GM10248 (cell line): Measurements from ENCODE around the gene CRYBA2.

Source experiments
- CTCF ChIA-PET: fragments of 300-600 bp; sonication (Branson Sonifier 250); formaldehyde crosslinking; extraction: SDS; loops from one replicate; lab custom pipeline; 2021; ENCODE audit warnings: antibody characterized with exemption; lab: Yijun Ruan, JAX
- POLR2A ChIA-PET: fragments of 350-650 bp; sonication (Branson Sonifier 250); formaldehyde crosslinking; extraction: SDS; loops from one replicate; lab custom pipeline; 2020; ENCODE audit warnings: antibody characterized with exemption; lab: Yijun Ruan, JAX
- DNase-seq: peaks from one replicate; pipeline ENCODE4 v3.0.0; 2012; ENCODE audit errors: extremely low spot score
- TF ChIP-seq, protein P1 (sequence below): IDR thresholded peaks from 2 replicates; pipeline ENCODE4 v1.5.1; 2012; ENCODE audit warnings: mild to moderate bottlenecking, low read depth; ENCODE audit errors: extremely low read depth, missing control alignments, control extremely low read depth

The CRYBA2 gene

DNA sequence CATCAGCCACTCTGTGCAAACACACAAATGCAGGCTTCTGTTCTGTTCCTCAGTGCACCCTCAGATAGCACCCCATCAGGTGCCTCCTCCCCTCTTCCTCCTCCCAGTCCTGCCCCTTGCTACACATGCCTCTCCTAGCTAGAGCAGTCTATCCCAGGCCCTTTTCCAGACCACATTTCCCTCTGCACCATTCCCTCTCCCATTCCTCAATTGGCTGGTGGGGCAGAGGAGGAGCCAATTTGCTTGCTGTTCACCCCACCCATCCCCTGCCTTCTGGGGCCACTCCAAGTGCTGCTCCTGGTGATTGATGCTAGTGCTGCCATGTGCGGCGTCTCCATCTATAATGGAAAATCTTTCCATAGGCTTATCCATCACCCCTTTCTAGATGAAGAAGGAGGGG lies 42.7 kb upstream of the CRYBA2 start:
- ChIA-PET CTCF (no interaction called here), POLR2A (no interaction called here)
- TF ChIP-seq, protein P1, sequence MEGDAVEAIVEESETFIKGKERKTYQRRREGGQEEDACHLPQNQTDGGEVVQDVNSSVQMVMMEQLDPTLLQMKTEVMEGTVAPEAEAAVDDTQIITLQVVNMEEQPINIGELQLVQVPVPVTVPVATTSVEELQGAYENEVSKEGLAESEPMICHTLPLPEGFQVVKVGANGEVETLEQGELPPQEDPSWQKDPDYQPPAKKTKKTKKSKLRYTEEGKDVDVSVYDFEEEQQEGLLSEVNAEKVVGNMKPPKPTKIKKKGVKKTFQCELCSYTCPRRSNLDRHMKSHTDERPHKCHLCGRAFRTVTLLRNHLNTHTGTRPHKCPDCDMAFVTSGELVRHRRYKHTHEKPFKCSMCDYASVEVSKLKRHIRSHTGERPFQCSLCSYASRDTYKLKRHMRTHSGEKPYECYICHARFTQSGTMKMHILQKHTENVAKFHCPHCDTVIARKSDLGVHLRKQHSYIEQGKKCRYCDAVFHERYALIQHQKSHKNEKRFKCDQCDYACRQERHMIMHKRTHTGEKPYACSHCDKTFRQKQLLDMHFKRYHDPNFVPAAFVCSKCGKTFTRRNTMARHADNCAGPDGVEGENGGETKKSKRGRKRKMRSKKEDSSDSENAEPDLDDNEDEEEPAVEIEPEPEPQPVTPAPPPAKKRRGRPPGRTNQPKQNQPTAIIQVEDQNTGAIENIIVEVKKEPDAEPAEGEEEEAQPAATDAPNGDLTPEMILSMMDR: no peak
- DNase-seq: no peak

DNA sequence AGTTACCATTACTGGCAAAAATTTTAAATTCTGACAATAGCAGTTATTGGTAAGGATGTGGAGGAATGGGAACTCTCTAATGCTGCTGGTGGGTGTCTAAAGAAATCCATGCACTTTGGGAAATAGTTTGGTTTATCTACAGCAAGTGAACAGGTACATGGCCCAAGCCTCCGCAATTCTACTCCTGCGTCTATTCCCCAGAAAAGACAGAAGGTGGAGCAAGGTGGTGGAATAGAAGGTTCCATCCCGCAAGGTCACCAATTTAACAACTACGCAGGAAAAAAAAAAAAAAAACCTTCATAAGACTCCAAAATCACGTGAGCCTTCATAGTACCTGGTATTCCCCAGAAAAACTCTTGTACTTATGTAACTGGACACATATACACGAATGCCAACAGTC lies 41.6 kb upstream of the CRYBA2 start:
- ChIA-PET CTCF (no interaction called here), POLR2A (no interaction called here)
- no peak for DNase-seq
- TF ChIP-seq, protein P1: no peak

DNA sequence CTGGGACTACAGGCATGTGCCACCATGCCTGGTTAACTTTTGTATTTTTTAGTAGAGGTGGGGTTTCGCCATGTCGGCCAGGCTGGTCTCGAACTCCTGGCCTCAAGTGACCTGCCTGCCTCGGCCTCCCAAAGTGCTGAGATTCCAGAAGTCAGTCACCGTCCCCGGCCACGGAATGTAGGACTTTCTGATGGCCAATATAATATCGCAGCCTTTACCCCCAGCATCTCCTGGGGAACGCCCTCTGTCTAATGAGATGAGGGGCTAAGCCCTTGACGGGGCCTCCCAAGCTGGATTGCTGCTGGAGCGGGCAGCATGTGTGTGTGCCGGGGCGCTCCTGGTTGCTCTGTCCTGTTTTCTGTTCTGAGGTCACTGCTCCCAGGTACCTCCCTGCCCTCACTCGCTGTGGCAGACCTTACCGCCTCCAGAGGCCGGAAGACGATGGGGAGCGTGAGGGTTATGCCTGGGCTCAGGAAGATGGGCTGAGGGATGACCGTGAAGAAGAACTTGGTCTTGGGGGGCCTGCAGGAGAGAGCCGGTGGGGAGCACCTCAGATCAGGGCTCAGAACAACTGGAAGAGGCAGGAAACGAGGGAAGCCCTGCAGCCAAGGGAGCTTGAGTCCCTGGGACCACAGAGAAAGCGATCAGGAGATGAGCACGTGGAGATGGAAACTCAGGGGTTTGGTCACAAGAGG lies 39.0 kb upstream of the CRYBA2 start:
- ChIA-PET POLR2A (no interaction called here), CTCF (interaction anchor here (0.7 to 5.9 kb wide), 4 partner anchors 36 to 89 kb away, joined by 3 to 50 read pairs (median 12); no protein-coding TSS in a partner anchor)

DNA sequence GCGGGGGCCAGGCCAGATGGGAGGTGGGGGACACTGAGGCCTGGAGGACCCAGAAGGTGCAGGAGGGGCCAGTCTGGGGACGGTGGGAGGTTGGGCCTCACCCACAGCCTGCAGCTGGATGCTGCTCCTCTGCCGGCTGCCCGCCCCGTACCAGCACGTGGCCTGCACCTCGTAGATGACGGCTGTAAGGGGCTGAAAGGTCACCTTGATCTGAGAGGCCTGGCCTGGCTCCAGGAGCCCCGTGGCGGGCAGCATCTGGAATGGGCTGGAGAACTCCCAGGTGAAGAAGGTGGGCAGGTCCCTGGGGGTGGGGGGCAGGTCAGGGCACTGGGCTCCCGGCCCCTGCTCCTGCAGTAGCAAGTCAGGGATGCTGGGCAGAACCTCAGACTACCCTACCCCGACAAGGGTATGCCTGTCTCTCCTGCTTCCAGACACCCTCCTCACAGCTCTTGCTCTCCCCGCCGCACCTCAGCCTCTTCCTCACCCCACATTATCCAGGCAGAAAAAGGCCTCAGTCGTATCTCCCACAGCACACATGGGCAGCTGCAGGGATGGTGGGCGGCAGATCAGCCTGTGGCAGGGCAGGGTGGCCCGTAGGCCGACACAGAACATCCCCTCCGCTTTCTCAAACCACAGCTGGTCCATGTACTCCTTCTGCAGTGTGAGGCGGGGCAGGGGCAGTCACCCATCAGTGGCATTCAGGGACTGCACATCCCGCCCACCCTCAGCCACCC lies 38.0 kb upstream of the CRYBA2 start:
- POLR2A ChIA-PET: no interaction called here
- CTCF ChIA-PET: interaction anchor here (0.7 to 8.6 kb wide), 14 partner anchors 9 to 179 kb away, joined by 3 to 151 read pairs (median 11); partner anchors contain the start of gene NHEJ1

More for the DNA sequence above, 39.0 kb upstream of the CRYBA2 start:
- TF ChIP-seq, protein P1: no peak
- DNase-seq: no peak

DNA sequence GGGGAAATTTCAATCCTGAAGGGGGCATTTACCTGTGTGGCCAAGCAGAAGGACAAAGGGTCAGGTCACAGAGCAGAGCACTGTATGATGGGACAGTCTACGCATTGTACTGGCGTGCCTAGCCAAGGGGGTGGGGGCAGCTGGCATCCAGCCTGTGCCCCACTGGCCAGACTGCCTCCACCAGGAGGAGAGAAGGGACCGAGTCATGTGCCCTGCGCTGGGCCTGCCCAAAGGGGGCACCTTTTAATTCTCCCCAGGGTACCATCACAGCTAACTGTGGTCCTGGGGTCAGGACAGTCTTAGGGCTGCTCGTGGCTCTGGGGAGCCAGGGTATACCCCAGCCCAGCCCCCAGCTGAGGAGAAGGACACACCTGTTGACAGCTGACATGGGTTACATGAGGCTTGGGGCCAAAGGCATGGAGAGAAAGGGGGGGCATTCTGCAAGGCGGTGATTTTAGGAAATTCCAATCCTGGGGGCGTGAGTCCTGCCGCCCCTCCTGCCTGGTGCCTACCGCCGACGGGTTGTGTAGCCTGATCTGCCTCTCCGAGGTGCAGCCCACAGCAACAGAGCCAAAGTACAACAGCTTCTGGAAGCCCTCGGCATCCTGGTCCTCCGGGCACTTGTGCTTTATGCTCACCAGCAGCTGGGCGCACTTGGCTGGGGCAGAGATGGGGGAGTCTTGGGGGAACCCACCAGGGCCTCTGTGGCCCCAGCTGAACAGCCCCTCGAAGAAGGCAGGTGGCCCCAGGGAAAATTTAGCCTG lies 37.1 kb upstream of the CRYBA2 start:
- TF ChIP-seq, protein P1: no peak

More for the DNA sequence above, 38.0 kb upstream of the CRYBA2 start:
- TF ChIP-seq, protein P1: no peak
- no peak for DNase-seq

DNA sequence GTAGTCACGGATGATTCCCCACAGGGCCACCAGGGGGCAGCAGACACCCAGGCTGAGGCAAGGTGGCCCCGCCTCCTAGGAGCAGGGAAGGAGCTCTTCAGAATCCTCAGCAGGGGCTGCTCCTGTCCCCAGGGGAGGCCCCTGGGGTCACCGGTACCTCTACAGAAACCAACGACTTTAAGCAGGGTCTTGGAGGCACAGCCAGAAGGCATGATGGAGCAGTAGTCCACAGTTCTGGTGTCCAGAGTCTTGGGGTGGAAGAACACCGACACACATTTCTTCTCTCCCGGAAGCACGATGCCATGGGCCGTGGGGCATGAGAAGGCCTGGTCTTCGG lies 36.6 kb upstream of the CRYBA2 start:
- POLR2A ChIA-PET: no interaction called here
- CTCF ChIA-PET: interaction anchor here (0.6 to 8.6 kb wide), 61 partner anchors 9 to 373 kb away, joined by 3 to 151 read pairs (median 5); partner anchors contain the start of gene NHEJ1
- TF ChIP-seq, protein P1: peak; percentile 95
- DNase-seq: peak; percentile 90

More for the DNA sequence above, 37.1 kb upstream of the CRYBA2 start:
- no peak for DNase-seq
- CTCF ChIA-PET: interaction anchor here (0.6 to 8.6 kb wide), 60 partner anchors 8 to 373 kb away, joined by 3 to 151 read pairs (median 6); partner anchors contain the start of gene NHEJ1
- POLR2A ChIA-PET: no interaction called here
